HG03439 (cell line): ENCODE results near the gene TAPBPL.

Source experiments
- ATAC-seq: cut with Tn5 transposase; IDR thresholded peaks from one replicate; pipeline ENCODE4 v1.9.1; 2021; ENCODE audit warnings: mild to moderate bottlenecking, moderate library complexity; ENCODE audit not compliant: unreplicated experiment

Gene TAPBPL

DNA sequence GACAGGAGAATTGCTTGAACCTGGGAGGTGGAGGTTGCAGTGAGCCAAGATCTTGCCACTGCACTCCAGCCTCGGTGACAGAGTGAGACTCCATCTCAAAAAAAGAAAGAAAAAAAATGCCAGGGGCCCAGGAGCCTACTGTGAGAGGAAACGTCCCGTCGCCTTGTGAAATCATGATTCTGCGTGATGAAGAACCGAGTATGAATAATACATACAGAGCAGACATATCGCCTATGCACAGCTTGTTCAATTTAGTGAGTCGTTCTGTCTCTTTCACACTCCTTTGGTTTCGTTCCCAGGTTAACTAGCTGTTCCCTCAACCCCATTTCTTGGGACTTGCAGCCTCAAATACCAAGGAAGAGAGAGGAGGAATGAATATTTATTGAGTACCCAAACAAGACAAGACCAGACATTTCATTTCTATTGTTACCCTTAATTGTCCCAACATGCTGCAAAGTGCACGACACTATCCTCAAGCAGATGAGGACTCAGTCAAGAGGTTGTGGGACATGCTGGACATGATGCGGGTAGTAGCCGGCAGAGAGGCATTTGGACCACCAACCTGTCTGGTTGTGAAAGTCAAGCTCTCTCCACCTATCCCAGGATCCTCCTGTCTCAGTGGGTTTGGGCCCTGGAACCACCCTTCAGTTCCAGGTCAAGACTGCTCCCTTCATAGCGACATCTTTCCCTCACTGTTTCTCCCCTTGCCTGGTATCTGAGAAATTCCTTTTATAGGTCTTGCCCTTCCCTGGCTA, 15.7 kb upstream of the TAPBPL start:
- no peak for ATAC-seq

GRCh38 chr12:6437586-6437985, 14.3 kb upstream of the TAPBPL start:
- no peak for ATAC-seq

DNA sequence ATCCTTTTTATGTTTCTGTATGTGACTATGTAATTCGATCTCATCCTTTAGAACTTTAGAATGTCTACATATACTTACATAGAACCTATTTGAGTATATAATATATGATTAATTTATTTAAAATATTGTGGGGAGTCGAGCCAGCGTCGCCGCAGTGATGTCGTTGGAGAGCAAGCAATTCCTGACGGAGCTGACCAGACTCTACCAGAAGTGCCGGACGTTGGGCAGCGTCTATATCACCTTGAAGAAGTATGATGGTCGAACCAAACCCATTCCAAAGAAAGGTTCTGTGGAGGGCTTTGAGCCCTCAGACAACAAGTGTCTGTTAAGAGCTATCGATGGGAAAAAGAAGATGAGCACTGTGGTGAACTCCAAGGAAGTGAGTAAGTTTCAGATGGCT, 13.5 kb upstream of the TAPBPL start:
- no peak for ATAC-seq

DNA sequence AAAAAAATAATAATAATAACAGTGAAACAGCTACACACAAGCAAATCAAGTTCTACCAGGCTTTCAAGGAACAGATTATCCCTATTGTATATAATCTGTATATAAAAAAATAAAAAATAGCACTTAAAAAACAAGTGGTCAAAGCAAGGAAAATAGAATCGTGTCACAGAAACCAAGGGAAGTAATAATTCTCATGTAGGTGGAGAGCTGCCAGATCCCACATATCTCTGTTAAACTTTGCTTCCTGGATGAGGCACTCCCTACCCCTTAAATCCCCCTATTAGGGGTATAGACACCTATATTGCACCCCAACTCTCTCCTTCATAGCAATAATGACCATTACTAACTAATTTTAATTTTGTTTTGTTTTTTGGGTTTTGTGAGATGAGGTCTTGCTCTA, 11.5 kb upstream of the TAPBPL start:
- no peak for ATAC-seq

DNA sequence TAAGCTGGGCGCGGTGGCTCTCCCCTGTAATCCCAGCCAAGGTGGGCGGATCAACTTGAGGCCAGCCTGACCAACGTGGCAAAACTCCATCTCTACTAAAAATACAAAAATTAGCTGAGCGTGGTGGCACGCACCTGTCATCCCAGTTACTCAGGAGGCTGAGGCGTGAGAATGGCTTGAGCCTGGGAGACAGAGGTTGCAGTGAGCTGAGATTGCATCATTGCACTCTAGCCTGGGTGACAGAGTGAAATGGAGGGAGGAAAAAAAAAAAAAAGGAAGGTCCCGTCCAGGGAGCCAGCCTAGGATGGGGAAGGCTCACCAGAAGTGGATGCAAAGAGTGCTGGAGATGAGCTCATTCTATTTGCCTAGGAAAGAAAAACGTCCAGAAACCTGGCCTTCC, 9.0 kb upstream of the TAPBPL start:
- no peak for ATAC-seq

GRCh38 chr12:6443361-6443983, 8.4 kb upstream of the TAPBPL start:
- peak; percentile 35 for ATAC-seq

DNA sequence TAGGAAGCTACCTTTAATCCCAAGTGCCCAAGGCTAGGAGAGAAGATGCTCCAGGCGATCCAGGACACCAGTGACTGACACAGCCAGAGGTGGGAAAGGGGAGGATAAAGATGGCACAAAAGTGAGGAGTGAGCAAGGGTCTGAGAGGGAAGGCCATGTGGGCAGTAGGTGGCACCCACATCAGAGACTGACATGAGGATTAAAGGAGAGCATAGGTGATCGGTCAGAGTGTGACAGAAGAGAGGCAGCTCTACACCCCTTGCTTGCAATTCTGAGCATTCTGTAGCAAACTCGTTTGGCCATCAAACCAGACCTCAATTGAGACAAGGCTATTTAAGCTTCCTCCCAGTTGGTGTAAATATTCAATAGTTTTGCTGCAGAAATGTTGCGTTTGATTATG, 7.8 kb upstream of the TAPBPL start:
- no peak for ATAC-seq

DNA sequence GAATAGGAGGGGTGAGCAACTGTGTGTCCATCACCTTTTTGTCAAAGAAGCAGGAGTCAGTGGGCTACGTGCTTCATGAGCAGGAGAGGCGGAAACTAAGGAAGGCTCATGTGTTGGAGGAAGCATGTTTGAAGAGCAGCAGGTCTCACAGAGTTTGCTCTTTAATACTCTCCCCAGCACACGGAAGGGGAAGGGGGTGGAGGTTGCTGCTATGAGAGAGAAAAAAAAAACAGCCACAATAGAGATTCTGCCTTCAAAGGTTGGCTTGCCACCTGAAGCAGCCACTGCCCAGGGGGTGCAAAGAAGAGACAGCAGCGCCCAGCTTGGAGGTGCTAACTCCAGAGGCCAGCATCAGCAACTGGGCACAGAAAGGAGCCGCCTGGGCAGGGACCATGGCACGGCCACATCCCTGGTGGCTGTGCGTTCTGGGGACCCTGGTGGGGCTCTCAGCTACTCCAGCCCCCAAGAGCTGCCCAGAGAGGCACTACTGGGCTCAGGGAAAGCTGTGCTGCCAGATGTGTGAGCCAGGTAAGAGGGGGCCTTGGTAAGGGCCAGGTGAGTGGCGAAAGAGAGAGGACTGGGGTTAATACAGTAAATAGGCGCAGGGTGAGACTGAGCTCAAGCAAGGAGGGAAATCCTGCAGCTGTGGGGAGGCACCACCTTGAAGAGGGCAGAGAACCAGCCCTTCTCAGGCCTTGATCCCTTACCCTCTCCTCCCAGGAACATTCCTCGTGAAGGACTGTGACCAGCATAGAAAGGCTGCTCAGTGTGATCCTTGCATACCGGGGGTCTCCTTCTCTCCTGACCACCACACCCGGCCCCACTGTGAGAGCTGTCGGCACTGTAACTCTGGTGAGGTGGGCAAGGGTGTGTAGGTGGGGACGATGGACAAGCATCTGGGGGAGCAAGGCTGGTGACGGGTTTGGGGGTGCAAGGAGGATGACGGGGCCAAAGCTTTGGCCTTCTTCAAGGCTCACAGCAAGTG, 6.8 kb upstream of the TAPBPL start, which contains the start of gene CD27:
Gene CD27 (plus strand): TSS at position 252 of the 985 bp plus-strand sequence. CDS start 141 bp downstream, at position 393.
- no peak for ATAC-seq

- ATAC-seq = no peak
These were observed 1.6 kb upstream of the TAPBPL start for GRCh38 chr12:6450091-6450868.

GRCh38 chr12:6450869-6451347, 934 bp upstream of the TAPBPL start:
- no peak for ATAC-seq

- no peak for ATAC-seq
These were observed 552 bp downstream of the TAPBPL start for GRCh38 chr12:6452245-6452943.

DNA sequence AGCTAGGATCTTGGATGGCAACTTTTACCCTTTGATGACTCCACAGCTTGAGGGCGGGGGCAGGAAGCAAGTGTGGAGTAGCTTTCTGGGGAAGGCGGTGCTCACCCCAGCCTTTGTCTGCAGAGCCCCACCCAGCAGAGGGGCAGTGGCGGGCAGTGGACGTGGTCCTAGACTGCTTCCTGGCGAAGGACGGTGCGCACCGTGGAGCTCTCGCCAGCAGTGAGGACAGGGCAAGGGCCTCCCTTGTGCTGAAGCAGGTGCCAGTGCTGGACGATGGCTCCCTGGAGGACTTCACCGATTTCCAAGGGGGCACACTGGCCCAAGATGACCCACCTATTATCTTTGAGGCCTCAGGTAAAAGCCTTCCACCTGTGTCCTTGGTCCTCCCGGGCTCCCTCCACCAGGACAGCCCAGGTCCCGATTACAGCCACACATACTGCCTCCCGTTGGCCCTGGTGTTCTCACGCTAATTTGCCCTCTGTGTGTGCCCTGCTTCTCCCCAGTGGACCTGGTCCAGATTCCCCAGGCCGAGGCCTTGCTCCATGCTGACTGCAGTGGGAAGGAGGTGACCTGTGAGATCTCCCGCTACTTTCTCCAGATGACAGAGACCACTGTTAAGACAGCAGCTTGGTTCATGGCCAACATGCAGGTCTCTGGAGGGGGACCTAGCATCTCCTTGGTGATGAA, 1.2 kb downstream of the TAPBPL start:
- no peak for ATAC-seq

DNA sequence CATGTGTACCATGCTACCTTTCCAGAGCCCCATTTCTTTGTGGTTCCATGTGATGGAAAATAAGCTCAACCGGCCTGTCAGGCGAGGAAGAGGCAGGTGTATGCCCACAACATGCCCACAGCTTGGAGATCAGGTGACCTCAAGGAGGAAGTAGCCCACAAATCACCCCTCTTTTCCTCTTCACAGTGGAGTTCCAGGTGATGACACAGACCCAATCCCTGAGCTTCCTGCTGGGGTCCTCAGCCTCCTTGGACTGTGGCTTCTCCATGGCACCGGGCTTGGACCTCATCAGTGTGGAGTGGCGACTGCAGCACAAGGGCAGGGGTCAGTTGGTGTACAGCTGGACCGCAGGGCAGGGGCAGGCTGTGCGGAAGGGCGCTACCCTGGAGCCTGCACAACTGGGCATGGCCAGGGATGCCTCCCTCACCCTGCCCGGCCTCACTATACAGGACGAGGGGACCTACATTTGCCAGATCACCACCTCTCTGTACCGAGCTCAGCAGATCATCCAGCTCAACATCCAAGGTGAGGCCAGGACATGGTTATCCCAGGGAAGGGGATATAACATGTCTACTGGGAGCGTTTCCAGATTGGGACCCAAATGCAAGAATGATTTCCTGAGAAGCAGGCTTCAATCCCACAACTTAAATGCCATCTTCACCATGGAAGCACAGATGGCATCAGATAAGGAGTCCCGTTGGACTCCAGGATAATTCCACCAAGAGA, 5.5 kb downstream of the TAPBPL start:
- no peak for ATAC-seq

DNA sequence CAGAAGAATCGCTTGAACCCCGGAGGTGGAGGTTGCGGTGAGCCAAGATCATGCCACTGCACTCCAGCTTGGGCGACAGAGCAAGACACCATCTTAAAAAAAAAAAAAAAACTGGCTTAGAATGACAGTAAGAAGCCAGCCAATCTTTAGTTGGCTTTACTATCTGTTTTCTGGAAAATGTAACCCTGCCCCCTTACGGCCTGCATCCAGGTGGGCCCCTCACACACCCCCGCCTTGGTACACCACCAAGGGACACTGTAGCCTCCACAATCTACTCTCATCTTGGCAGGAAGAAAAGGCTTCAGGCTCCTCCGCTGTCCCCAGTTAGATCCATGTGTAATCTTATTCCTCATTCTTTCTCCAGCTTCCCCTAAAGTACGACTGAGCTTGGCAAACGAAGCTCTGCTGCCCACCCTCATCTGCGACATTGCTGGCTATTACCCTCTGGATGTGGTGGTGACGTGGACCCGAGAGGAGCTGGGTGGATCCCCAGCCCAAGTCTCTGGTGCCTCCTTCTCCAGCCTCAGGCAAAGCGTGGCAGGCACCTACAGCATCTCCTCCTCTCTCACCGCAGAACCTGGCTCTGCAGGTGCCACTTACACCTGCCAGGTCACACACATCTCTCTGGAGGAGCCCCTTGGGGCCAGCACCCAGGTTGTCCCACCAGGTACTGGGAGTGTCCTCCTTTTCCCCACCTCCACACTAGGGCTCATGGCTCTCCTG, 6.6 kb downstream of the TAPBPL start:
- ATAC-seq = no peak

- ATAC-seq = no peak
These were observed 7.1 kb downstream of the TAPBPL start for GRCh38 chr12:6459004-6459337.

GRCh38 chr12:6460751-6461371, 9.0 kb downstream of the TAPBPL start:
- ATAC-seq = no peak

- peak; percentile 64 for ATAC-seq
These were observed 9.8 kb downstream of the TAPBPL start for GRCh38 chr12:6461401-6462233.
